Activated gamma-delta T cell (primary cell): Measurements from ENCODE around the gene RBM15B.
A peak's percentile ranks its signal among the peaks of the same experiment; 100 is the strongest.
"Not testable (repeated sequence)": the region's sequence is repeated elsewhere in the genome, so short reads cannot be mapped to it uniquely, and the experiment has no call there.

Source experiments
- DNase-seq: peaks from one replicate; lab custom pipeline; 2025; lab: John Stamatoyannopoulos, UW

RBM15B gene

GRCh38 chr3:51379301-51379700 lies 11.8 kb upstream of the RBM15B start:
- no peak for DNase-seq

GRCh38 chr3:51379746-51380455 lies 11.2 kb upstream of the RBM15B start:
- DNase-seq: no peak

GRCh38 chr3:51380601-51381332 lies 10.3 kb upstream of the RBM15B start:
- DNase-seq: no peak

GRCh38 chr3:51381333-51381705 lies 9.8 kb upstream of the RBM15B start:
- no peak for DNase-seq

- no peak for DNase-seq
These were observed 8.9 kb upstream of the RBM15B start for GRCh38 chr3:51382076-51382745.

DNA sequence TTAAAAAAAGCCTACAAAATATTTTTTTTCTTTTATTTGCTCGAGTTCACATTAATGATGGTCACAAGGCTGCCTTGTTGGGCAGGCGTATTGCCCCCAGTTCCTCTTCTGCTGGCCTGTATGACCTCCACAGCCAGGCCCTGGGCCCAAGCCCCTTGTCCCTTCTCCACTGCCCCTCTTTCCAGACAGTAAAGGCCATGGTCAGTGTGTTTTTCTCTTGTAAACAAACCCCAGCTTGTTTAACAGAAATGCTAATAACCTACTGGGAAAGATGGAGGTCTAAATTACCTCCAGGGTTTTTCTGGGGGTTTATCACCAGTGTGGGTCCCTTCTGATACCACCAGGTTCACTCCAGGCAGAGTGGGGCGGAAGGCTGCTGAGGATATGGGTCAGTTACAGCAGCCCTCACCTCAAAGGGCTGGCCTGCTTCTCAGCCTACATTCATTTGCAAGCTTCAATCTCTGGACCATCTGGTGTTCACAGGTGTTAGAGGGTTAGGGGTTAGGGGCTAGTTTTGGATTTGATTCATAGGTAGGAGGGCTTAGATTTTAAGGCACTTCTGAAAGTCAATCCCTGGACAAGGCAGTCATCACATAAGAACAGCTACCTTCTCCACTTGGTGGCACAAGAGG lies 8.0 kb upstream of the RBM15B start:
- no peak for DNase-seq

GRCh38 chr3:51384055-51384725 lies 6.9 kb upstream of the RBM15B start:
- DNase-seq: no peak

DNA sequence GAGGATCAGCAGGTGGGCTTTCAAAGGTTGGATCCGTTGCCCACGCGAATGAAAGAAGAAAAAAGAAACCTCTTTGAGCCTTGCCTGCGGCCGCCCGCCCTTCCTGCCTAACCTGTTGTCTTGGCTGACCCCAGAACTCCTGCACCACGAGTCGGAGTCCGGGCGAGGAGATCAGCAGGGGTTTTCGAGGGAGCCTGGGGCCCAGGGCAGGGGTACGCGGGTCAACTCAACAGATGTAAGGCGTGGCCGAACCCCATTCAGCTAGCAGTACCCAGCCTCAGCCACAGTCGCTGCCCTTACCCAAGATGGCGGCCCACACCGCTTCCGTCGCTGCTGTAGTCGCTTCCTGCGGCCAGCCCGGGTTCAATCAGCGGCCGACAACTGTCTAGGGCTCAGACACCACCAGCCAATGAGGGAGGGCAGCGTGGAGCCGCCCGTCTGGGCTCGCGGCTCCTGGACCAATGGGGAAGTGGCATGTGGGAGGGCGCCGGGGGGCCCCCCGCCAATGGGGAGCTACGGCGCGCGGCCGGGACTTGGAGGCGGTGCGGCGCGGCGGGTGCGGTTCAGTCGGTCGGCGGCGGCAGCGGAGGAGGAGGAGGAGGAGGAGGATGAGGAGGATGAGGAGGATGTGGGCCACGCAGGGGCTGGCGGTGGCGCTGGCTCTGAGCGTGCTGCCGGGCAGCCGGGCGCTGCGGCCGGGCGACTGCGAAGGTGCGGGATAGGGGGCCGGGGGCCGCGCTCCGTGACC lies 6.2 kb upstream of the RBM15B start, which contains the start of gene MANF:
Gene MANF (plus strand): TSS at position 566 of the 748 bp plus-strand sequence. CDS start 52 bp downstream, at position 618.
- DNase-seq: peak; percentile 97

DNA sequence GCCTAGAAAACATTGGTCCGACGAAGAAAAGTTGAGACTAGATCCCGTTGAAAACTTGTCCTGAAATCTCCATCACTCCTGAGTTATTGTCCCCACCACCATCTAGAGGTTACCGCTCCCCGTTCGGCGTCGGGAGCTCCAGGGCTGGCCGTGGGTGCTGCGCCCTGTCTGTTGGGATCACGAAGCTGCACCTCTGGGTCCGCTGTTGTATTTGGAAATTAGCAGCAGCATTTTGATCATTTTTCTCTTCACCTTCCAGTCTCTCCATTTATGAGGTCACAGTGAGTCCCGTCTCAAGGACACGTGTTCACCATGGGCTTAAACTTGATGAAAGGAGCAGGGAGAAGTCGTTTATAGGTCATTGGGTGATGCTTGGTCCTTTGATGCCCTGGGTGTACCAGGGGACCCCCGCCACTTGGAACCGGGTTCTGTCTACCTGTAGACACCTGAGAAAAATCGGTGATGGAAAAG lies 5.4 kb upstream of the RBM15B start:
- DNase-seq: no peak

DNA sequence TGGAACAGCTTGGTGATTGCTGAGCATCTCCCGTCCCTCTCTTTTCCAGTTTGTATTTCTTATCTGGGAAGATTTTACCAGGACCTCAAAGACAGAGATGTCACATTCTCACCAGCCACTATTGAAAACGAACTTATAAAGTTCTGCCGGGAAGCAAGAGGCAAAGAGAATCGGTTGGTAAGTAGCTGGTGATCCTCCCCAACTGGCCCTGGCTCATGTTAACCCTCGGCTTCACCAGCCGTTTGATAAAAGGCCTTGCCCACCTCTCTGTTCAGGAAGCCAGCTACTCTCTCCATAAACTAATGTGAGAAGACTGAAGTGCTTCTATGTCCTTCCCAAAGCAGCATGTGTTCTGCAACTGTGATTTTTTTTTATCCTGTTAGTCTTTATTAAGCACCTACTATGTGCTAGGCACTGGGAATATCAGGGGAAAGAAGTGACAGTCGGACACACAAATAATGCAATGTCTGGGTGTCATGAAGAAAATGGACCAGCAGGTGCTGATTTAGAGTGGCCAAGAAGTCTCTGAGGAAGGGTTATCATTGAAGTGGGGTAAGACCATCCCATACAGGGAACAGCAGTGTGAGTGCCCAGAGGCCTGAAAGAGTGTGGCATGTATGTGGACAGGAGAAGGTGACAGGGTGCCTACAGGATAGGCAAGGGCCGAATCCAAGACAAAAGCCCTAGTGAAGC lies 4.8 kb upstream of the RBM15B start:
- DNase-seq: no peak

DNA sequence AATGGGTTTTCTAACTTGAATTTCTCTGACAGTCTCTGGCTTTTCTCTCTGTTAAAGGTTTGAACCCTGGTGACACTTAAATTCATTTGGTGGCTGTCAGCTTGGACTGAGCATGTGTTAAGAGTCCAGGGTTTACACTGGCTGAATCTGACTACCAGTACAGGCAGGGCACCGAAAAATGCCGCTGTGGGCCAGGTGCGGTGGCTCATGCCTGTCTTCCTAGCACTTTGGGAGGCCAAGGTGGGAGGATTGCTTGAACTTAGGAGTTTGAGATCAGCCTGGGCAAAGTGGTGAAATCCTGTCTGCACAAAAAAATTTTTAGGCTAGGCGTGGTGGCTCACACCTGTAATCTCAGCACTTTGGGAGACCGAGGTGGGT lies 4.2 kb upstream of the RBM15B start:
- DNase-seq: no peak

- not testable (repeated sequence) for DNase-seq
These were observed 3.8 kb upstream of the RBM15B start for GRCh38 chr3:51387281-51387680.

GRCh38 chr3:51388286-51389029 lies 2.6 kb upstream of the RBM15B start:
- DNase-seq: no peak

DNA sequence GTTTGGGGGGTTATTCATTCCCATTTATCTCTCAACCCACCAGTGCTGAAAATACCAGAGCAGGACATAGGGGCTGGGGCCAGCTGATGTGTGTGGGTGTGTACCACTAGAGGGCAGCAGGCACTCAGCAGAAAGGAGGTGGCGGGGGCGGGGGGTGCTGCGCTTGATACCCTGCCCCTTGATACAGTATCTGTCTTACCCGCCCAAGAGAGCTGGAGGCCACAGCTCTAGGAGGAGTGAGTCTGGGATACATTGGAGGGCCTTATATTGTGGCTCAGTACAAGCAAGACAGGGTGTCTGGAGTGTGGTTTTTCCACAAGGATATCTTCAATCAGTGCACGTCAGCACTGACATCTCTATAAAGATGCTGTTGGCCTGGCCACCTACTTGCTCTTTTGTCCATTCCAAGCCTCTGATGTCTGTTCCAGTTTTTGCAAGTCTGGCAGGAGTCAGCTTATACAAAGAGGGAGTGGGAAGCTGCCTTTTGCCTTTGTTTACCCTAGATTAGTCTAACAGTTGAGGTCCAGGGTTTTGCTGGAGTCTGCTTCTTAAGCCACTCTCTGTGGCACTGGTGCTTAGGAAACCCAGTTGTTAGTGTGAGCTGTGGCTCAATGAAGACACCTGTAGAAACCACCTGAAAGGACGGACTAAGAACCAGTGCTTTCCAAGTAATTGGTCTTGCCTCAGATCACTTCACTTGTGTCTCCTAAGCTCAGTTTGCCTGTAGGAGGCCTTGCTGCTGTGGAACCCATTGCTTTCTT lies 1.5 kb upstream of the RBM15B start:
- peak; percentile 11 for DNase-seq

DNA sequence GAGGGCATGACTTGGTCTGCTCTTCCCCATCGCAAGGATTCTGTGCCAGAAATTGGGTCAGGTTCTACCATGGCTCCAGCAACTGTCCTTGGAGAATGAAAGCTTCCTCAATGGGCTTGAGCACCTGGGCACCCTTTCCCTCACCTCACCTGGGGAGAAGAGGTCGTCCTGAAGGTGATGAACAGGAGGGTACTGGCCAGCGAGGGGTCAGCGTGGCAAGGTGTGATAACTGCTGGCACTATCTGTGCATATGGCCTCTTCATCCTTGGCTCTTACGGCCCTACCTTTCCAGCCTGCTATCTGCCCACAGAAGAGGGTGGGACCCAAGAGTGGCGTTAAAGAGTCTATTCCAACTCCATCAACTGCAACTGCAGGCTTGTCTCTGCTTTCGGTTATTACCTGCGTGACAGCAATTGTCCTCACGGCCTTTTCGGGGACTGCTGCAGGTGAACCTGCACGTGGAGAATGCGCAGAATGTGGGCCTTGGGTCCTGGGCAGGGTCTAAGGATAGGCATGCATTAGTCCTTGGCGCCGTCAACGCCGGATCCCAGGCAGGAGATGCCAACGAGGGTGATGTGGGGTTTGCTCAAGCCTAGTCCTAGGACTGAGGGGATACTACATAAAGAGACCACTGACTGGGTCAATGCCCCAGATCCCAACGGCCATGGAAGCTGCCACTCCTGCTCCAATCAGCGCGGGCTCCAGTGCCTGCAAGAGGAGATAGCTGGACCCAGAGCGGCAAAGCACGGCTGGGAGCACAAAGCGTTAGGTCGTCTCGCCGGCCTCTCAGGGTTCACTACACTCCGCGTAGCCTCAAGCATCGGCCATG lies 625 bp upstream of the RBM15B start:
- no peak for DNase-seq

- peak; percentile 51 for DNase-seq
These were observed 675 bp downstream of the RBM15B start for GRCh38 chr3:51391566-51392354.
